Activated gamma-delta T cell treated with anti-CD3 and anti-CD28 coated beads, Interleukin-2, amount 50 U/mL, for 16 hours (primary cell): ENCODE results near the gene CENPP.

Experiments
- DNase-seq: peaks from one replicate; pipeline ENCODE4 v3.0.0-alpha.2; 2020; ENCODE audit warnings: low read depth

Gene CENPP

GRCh38 chr9:92426501-92427145 is 100.9 kb downstream of the CENPP start:
- DNase-seq, result no peak

- no peak for DNase-seq
Measured at GRCh38 chr9:92429836-92430235, 104.1 kb downstream of the CENPP start.

DNA sequence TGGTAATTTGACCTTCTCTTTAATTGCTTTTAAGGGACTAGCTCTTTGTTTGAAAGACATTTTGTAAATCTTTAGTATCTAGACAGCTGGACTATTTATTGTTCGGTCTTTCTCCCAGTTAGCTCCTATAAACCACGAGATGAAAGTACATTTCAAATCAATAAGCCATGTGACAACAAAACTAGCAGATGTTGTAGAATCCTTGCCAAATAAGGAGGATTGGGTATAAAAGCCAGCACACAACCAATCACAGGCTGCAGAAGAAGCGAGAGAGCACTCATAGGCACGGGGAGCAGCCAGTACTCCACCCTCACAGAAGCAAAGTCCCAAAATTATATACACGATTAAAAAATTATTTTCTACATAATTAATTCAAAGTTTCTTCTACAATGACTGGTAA is 106.6 kb downstream of the CENPP start:
- DNase-seq, result no peak

GRCh38 chr9:92432972-92433548 is 107.3 kb downstream of the CENPP start:
- DNase-seq, result no peak

DNA sequence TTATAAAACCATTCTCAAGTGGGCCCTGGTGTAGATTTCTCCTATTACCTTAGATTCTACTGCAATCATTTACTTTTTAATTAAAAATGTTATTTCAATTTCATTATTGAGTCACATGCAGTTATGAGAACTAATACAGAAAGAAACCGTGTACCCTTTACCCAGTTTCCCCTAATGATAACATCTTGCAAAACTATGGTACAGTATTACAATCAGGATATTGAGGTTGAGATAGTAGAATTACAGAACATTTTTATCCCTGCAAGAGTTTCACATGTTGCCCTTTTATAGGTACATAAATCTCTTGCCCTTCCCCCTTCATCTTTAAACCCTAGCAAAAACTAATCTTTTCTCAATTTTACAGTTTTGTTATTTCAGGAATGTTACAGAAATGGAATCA is 109.5 kb downstream of the CENPP start:
- no peak for DNase-seq

- DNase-seq, result no peak
Measured at GRCh38 chr9:92438900-92439526, 113.3 kb downstream of the CENPP start.

GRCh38 chr9:92439921-92440750 is 114.4 kb downstream of the CENPP start:
- DNase-seq, result no peak

GRCh38 chr9:92440751-92441046 is 114.9 kb downstream of the CENPP start:
- DNase-seq, result no peak

DNA sequence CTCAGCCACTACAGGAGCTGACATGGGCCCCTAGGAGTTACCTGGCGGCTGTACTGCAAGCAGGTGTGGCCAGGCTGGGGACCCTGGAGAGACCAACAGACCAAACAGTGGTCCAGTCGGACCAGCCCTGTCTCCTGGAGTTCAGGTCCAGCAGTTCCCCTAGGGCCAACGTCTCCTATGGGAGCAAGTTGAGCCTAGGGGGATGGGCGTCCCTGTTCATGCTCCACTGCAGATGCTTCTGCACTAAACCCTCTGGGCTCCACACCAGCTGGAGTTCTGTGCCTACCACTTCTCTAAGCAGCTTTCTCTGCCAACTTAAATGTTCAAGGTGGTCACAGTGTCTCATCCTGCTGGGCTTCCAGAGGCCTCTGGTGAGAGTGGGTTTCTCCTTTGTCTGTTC is 119.1 kb downstream of the CENPP start:
- no peak for DNase-seq

DNA sequence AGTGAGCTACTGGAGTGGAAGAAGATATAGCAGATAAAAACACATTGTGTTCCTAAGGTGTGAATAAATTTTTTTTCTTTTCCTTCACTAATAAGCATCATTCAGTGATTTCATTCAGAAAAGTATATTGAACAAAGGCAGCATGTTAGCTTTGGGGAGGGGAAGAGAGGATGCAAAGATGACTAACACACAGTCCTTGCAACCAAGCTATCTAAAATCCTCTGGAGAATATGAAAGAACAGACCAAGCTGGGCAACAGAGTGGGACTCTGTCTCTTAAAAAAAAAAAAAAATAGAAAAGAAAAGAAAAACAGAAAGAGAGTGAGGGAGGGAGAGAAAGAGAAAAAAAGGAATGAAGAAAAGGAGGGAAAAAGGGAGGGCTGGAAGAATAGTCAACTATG is 120.8 kb downstream of the CENPP start:
- no peak for DNase-seq

DNA sequence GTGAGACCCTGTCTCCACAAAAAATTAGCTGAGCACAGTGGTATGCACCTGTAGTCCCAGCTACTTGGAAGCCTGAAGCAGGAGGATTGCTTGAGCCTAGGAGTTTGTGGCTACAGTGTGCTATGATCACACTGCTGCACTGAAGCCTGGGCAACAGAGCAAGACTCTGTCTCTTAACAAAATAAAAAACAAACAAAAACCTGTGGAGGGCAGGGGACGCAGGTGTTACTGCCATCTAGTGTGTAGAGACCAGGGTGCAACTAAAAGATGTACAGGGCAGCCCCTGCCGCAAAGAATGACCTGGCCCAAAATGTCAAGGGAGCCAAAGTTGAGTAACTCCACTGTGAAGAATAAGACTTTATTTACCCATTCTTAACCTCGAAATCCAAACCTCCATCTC is 129.5 kb downstream of the CENPP start:
- no peak for DNase-seq

DNA sequence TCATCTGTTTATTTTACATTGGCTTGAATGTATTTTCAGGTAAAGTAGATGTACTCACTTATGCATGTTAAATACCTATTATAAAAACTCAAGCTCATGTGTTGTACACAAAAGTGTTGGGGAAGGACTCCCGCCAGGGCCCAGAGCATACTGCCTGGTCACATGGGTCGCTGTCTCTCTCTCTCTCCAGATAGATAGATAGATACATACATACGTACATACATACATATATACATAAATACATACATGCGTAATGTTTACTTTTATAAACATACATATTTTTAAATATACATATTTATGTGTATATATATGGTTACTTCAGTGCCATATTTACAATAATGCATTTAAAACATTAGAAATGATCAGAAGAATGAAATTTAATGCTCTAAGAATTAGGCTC is 131.8 kb downstream of the CENPP start:
- no peak for DNase-seq

- DNase-seq, result no peak
Measured at GRCh38 chr9:92463387-92463786, 137.6 kb downstream of the CENPP start.

DNA sequence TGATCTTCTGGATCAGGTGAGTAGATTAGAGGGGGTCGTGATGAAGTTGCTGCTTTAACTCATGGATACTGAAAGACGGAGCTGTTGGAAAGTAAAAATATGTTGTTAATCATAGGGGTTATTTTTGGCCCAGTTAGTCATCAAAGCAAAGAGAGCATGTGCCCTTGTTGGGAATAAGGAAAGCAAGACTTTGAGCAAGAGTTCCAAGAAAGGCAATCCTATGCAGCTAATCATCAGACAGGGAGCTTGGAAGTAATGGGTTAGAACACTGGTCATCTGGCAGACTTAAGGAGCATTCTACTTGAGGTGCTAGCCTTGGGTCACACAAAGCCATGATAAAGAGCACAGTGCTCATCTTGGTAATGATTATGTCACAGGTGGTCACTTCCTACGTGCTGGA is 138.2 kb downstream of the CENPP start:
- DNase-seq, result no peak

DNA sequence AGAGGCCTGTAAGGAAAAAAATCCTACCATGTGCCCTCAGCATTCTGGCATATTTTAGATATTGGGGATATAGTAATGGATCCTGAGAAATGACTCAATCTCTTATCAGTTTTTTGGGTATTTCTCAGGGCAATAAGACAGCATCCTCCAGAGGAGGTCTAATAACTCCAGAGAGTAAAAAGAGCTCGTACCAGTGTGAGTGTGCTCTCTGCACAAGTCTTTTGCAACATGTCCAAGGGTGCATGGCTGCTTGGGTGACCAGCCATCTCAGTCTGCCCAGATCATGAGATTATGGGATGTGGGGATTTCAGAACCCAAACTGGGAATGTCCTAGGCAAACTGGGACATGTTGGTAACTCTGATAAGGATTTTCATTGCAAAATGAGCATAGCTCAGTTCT is 141.3 kb downstream of the CENPP start:
- DNase-seq, result no peak

GRCh38 chr9:92467511-92467910 is 141.8 kb downstream of the CENPP start:
- no peak for DNase-seq

DNA sequence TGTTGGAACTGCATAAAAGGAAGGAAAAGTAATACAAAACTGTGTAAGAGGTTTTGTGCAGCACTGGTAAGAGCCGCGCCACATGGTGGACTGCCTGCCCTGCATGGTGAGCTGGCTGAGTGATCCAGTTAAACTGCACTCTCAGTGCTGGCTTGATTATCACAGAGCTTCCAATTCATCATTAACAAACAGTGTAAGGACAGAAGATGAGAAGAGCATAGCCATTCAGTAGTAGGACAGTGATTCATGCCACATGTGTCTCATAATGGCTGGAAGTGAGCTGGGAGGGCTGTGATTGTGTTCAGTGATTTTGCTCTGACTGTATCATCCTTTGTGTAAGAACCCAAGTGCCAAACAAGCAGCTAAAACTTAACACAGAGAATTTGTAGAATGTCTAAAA is 142.5 kb downstream of the CENPP start:
- no peak for DNase-seq

- no peak for DNase-seq
Measured at GRCh38 chr9:92474587-92474986, 148.8 kb downstream of the CENPP start.

- no peak for DNase-seq
Measured at GRCh38 chr9:92476962-92477361, 151.2 kb downstream of the CENPP start.

- DNase-seq, result no peak
Measured at GRCh38 chr9:92478783-92479182, 153.0 kb downstream of the CENPP start.

- DNase-seq, result no peak
Measured at GRCh38 chr9:92479346-92479745, 153.6 kb downstream of the CENPP start.

GRCh38 chr9:92480291-92480771 is 154.6 kb downstream of the CENPP start:
- no peak for DNase-seq
